Transverse colon (tissue), 4 donors: ENCODE data around the gene PCBP3.

Experiments
- CTCF ChIP-seq, 5 experiments: fragments of 200-600 bp in 3 of 5; fragments of 450-650 bp in 2 of 5; sonication (generic) in 3 of 5; IDR thresholded peaks; 1 replicate in 2 of 5; 2 replicates in 3 of 5; pipeline ENCODE4 v1.5.1; 2016 to 2017; ENCODE audit warnings: antibody characterized with exemption in 5 of 5, inconsistent platforms in 3 of 5, mild to moderate bottlenecking in 2 of 5, moderate library complexity in 1 of 5
- POLR2AphosphoS5 ChIP-seq, 3 donors: sonication (generic); formaldehyde crosslinking; IDR thresholded peaks; one replicate each; pipeline ENCODE4 v1.6.1; 2016; ENCODE audit warnings: antibody characterized with exemption in 3 of 3

DNA sequence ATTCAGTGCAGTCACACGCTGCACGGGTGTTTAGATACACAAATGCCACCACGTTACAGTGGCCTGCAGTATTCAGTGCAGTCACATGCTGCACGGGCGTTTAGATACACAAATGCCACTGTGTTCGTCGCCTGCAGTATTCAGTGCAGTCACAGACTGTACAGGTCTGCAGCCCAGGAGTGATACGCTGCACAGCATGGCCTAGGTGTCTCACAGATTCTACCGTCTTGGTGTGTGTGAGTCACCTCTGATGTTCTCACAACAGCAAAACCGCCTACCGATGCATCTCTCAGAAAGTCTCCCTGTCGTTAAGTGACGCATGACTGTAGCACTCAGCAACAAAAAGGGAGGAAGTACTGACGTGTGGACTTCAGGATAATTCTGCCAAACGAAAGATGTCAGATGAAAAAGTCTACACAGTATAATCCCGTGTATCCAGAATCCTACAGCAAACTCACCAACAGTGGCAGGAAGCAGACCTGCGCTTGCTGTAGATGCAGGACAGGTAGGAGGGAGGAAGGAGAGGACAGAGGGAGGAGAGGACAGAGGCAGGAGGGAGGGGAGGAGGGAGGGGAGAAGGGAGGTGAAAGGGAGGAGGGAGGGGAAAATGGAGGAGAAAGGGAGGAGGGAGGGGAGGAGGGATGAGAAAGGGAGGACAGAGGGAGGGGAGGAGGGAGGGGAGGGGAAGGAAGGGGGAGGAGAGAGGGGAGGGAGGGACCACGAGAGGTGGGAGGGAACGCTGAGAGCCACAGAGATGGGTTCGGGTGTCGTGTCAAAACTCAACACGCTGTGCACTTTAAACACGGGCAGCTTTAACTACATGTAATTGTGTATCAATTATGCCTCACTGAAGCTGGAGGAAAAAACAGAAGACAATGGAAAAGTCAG lies 36.3 kb upstream of the PCBP3 start:
- TF ChIP-seq POLR2AphosphoS5 (IDR thresholded peaks at IDR 0.05): no peak
- TF ChIP-seq CTCF (IDR thresholded peaks at IDR 0.05): no peak
